Activated naive CD4-positive, alpha-beta T cell (primary cell): ENCODE measurements around the gene WWC2.

ENCODE experiments used
- DNase-seq, 4 experiments: peaks; one replicate each; lab custom pipeline; 2025; lab: John Stamatoyannopoulos, UW

WWC2 gene

DNA sequence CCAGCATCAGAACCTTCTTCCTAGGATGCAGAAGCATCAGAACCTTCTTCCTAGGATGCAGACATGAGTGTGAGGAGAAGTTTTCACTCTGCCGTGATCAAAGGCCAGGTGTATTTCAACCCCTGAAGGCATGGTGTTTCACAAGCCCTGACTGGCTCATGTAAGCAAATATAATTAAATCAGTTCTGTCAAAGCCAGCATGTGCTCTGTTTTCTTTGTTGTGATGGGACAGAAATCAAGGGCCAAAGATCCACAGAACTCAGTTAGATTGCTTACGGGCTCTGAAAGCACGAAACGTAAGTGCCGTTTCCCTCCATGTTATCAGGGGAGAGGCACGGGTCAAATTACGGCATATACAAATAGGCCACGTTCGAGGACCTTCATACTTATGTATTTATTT lies 255.2 kb downstream of the WWC2 start:
- no peak for DNase-seq

DNA sequence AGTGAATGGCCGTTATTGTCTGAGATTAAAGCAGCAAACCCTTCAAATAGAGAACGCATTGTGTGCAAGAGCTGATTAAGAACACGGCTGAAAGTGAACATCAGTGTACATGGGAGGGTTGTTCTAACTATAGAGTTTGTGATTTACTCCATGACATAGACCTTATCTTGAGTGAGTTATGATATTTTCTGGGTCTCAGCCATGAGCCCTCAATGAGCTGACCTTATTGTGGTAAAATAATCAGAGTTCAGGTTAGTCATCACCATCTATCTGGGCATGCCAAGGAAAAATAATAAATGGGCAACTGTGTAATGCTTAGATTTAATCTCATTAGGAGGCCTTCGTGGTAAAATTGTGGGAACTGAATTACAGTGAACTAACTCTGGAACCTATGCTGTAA lies 256.3 kb downstream of the WWC2 start:
- DNase-seq = no peak

DNA sequence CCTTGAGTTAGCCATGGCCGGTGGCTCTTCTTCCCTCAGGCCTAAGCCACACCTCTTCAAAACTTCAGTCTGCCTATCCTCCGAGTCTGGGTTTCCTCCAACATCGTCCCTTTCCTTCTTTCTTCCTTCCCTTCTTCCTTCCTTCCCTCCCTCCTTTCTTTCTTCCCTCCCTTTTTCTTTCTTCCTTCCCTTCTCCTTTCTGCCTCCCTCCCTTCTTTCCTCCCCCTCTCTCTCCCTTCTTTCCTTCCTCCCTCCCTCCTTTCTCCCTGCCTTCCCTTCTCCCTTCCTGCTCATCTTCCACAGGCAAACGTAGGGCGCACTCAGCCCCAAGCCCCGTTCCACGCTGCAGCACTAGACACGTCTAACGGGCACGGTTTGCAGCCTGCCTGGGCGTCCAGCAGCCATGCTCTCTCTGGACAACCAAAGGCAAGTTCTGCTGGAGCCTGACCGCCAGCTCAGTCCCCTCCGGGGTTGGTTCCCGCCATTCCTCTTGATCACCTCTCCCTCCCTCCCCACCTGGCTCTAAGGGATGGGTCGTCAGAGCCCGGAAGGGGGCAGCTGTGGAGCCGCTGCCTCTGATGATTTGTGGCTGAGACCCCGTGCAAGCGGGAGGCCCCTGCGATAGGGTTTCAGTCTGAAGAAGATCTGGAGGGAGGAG lies 257.2 kb downstream of the WWC2 start:
- DNase-seq = no peak

DNA sequence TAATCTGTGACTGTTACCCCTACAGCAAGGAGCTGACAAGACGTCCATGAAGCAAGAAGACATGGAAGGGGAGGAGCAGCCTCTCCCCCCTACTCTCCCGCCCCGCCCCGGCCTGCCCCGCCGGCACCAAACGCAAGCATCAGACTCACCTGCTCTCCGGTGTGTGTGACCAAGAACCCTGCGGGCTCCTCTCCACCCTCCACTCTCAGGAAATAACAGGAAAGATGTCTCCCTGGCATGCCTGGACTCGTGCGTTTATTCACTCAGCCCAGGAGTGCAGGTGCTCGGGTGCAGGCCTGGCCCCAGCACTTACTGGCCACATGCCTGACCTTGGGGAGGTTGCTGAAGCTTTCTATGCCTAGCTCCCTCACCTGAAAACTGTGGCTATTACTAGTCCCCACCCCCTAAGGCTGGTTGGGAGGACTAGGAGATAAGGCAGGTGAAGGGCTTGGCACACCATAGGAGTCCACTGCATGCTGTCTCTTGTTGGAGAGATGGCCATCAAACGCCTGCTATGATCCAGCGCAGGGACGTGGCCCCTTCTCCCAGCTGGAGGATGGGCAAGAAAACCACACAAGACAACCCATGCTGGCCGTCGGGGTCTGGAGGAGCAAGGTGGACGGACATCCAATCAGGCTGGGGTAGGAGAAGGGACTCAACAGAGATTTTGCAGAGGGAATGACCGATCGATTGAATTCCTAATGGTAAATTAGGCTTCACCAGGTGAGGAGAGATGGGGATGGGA lies 258.0 kb downstream of the WWC2 start:
- no peak for DNase-seq

DNA sequence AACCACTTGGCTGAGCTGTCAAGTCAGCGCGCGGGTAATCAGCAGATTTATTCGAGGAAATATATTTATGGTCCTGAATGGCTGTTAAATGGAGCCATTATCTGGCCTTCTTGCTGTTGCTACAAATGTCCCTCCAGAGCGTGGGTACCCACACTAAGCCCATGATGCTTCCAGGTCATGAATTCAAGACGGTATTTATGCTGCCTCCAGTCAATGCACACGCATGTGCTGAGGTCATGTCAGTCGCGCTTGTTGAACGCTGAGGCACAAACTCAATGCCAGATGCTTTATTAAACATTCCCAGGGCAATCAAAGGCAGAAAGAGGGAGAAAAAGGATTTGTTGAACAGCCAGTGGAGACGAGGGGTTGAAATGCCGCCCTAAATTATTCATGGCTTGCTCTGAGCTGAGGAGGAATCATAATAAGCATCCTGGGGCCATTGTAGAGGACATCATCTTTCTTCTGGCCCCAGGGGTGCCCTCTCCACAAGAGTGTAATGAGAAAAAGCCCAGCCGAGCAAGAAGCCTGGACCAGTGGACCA lies 259.2 kb downstream of the WWC2 start:
- no peak for DNase-seq

DNA sequence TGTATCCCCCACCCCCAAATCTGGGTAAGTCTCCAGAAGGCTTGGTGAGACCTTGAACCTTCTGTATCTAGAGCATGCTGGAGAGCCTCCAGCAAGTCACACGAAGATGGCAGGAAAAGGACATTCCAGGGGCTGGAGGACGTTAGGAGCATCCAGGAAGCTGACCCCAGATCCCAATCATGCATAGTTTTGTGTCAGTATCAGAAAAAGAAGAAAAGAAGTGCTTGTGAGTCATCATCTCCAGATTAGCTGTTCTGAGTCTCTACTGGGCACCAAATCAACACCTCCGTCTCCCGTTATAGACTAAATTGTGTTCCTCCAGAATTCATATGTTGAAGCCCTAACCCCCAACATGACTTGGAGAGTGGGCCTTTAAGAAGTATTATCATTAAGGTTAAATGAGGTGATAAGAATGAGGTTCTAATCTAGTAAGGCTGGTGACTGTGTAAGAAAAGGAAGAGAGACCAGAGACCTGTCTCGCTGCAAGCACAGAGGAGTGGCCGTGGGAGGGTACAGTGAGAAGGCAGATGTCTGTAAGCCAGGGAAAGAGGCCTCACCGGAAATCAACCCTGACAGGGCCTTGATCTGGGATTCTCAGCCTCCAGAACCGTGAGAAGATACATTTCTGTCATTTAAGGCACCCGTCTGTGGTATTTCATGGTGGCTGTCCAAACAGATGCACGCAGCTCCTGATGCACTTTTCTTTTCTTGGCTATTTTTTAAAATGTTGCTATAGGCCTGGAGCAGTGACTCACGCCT lies 261.3 kb downstream of the WWC2 start:
- DNase-seq = no peak

DNA sequence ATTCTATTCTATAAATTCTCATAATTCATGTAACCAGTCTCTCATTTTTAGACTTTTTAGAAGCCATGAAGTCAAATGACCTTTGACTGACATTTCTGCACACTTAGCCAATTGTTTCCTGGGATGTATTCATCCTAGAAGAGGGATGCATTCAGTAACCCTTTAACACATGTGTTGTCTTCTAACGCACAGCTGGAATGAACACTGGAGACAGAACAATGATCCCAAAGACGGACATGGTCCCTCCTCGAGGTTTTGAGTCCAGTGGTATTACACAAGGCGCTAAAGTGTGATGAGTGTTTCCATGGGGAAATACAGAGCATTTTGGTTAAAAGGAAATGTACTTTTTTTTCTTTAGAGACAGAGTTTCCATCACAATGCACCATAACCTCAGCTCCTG lies 263.0 kb downstream of the WWC2 start:
- no peak for DNase-seq

DNA sequence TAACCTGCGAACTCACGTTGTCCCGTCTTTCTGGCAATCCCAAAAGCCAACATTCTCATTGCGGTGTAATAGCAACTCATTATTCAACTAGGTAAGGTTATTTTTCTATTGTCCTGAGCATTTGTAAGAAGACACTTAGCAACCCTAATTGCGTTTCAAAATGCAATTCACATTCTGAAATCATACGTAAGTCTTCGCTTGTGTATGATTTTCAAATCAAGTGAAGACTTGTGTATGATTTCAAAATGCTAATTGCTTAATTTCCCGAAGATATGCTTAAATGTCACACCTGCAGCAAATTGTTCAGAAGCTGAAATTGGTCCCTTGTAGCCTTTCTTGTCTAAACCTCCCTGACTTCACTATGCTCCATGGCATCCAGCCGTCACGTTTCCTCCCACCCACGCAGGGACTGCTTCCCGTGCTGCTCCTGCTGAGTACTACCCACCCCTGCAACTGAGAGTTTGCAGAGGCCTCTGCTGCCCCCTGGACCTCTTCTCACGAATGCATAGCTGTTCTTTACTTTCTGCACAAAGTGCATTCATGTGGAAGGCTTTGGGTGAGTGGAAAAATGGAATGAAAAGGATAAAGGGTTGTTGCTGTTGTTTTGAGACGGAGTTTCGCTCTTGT lies 264.0 kb downstream of the WWC2 start:
- DNase-seq = no peak

DNA sequence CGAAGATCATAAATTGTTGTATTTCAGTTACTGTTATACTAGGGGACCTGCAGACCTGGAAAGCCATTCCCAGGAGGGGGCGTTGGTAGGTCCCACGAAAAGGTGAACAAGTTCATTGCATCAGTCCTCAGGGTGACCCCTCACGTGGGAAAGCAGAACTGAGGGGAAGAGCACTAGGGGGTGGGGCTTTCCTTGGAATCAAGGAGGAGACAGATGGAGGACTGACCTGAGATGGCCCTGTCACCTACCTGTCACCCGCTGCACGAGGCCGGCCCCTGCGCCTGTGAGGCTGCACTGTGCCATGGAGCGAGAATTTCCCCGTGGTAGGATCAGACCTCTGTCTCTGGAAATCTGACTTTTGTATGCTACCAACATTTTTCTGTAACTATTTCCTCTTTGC lies 265.0 kb downstream of the WWC2 start:
- no peak for DNase-seq

DNA sequence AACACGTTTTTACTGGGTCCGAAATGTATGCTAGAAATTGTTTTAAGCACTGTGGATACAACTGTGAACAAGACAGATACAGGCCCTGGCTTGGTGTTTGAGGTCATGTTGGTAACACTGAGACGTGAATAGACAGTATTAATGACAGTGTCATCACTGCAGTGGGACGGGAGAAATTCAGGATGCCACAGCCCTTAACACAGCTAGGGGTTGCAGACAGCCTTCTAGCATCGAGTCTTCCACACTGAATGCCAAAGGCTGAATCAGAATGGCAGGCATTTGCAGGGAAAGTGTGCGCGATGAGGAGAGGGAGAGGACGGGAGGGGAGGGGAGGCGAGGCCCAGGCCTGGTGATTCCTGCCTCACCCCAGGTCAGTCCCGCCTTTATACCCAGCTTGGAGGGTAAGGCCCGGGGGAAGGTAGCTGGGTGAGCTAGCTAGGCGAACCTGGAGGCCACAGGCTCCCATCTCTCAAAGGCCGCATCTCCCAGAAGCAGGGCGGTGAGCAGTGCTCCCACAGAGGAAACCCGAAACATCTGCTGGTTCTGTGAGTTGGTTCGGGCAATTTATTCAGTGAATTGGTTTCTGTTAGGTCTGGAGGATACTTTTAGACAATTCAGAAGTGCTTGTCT lies 267.3 kb downstream of the WWC2 start:
- no peak for DNase-seq

DNA sequence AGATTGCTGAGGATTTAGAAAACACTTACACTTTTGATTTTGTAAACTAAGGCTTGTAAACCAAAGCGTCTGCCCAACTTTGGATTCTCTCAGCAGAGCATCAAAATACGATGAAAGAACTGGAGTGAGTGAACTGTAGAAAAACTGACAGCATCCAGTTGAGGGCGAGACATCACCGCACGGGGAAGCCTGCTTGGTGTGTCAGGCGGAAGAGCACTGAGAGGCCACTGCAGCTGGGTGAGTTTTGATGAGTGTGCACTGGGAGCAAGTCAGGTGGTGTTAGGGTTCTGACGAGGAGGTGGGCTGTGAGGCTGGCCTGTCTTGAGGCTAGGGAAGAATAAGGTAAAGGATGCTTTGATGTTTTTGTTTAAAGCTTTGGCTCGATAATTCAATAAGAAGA lies 270.0 kb downstream of the WWC2 start:
- no peak for DNase-seq
